Spleen (tissue), 11 donors: ENCODE results near the gene ZNF593. TPM values are rescaled to one million over a fixed set of nuclear protein-coding genes. Genes with fewer than 3 reads are reported as not detected.

Experiments
- DNase-seq: peaks from one replicate; pipeline ENCODE4 v3.0.0-alpha.2; 2020
- H3K27ac ChIP-seq, 8 donors: fragments of 200-600 bp; sonication (generic) in 7 of 8; 1 replicate in 4 of 8; 2 replicates in 4 of 8; pipeline versions ENCODE4 v1.5.0 to v1.8.0; 2016 to 2021; ENCODE audit warnings: inconsistent platforms in 4 of 8, mild to moderate bottlenecking in 4 of 8, moderate library complexity in 1 of 8
- H3K27me3 ChIP-seq, 7 donors: fragments of 200-600 bp; sonication (generic) in 6 of 7; replicated peaks in 1 of 7; 1 replicate in 4 of 7; 2 replicates in 3 of 7; pipeline versions ENCODE4 v1.5.0 to v1.8.0; 2016 to 2021; ENCODE audit warnings: inconsistent platforms in 3 of 7, mild to moderate bottlenecking in 1 of 7
- H3K36me3 ChIP-seq, 6 donors: fragments of 200-600 bp; sonication (generic) in 5 of 6; 1 replicate in 4 of 6; 2 replicates in 2 of 6; pipeline versions ENCODE4 v1.5.0 to v1.8.0; 2016 to 2021; ENCODE audit warnings: inconsistent platforms in 2 of 6
- H3K4me1 ChIP-seq, 6 donors: fragments of 200-600 bp; sonication (generic) in 5 of 6; 1 replicate in 3 of 6; 2 replicates in 3 of 6; pipeline versions ENCODE4 v1.5.0 to v1.8.0; 2016 to 2021; ENCODE audit warnings: inconsistent platforms in 3 of 6
- H3K4me3 ChIP-seq, 8 donors: fragments of 200-600 bp; sonication (generic) in 7 of 8; 1 replicate in 4 of 8; 2 replicates in 4 of 8; pipeline versions ENCODE4 v1.5.0 to v1.8.0; 2016 to 2021; ENCODE audit warnings: inconsistent platforms in 4 of 8, mild to moderate bottlenecking in 4 of 8, moderate library complexity in 2 of 8
- H3K9me3 ChIP-seq, 8 donors: fragments of 200-600 bp; sonication (generic) in 7 of 8; 1 replicate in 4 of 8; 2 replicates in 4 of 8; pipeline versions ENCODE4 v1.5.0 to v1.8.0; 2016 to 2021; ENCODE audit warnings: inconsistent platforms in 4 of 8
- POLR2A ChIP-seq, 3 donors: fragments of 450-650 bp; IDR thresholded peaks; one replicate each; pipeline ENCODE4 v1.5.1; 2017; ENCODE audit warnings: antibody characterized with exemption in 3 of 3, mild to moderate bottlenecking in 1 of 3
- POLR2AphosphoS5 ChIP-seq, 3 donors: sonication (generic); formaldehyde crosslinking; IDR thresholded peaks; one replicate each; pipeline ENCODE4 v1.5.1; 2017; ENCODE audit warnings: antibody characterized with exemption in 3 of 3
- WGBS, 5 donors: extraction: QIAGEN DNeasy Blood & Tissue Kit in 3 of 5; methylation state at CpG; one replicate each; pipeline versions ENCODE4 v1.1.5 to v1.1.7; 2013 to 2018; 5-methylcytosine and 5-hydroxymethylcytosine counted together
- intact Hi-C: fragments of 100-400 bp; cut with DNase I; formaldehyde crosslinking; loops from one replicate; pipeline ENCODE4 v1.15.0; 2023; ENCODE audit warnings: low total_unique reads
- polyA plus RNA-seq, 3 donors: library from polyadenylated mRNA; stranded (reverse); fragments of 200-250 nt; gene quantifications; one replicate each; pipeline ENCODE4 v1.2.1, GENCODE V29; 2013
- total RNA-seq, 7 donors: library from RNA; depleted of rRNA in 3 of 7; stranded (reverse); fragments of >200 nt in 3 of 7; fragmentation: NEBNext Ultra II Directional in 4 of 7; extraction: Animal tissue kit (Norgen Biotek cat#: 25700) in 4 of 7; gene quantifications; one replicate each; pipeline versions ENCODE4 v1.1.0 to v1.2.1, GENCODE V29; 2016 to 2021
- TF ChIP-seq, protein P1 (sequence below), 11 experiments: fragments of 200-600 bp in 7 of 11; fragments of 450-650 bp in 4 of 11; sonication (generic) in 4 of 11; IDR thresholded peaks in 8 of 11; conservative IDR thresholded peaks in 3 of 11; 1 replicate in 7 of 11; 2 replicates in 4 of 11; pipeline versions ENCODE4 v1.4.0 to v1.8.0; 2016 to 2021; ENCODE audit warnings: antibody characterized with exemption in 11 of 11, inconsistent platforms in 4 of 11, mild to moderate bottlenecking in 1 of 11
- donor health status: healthy with polysubstance abuse.
- donor health status: DM: no; HTN: no; CAD: no; lungs with moderate emphysema.
- donor health status: DM: no; HTN: no; CAD: no.
- donor health status: Bipolar disorder and iron deficiency.
- donor health status: healthy.
- donor health status: DM: no; HTN: no; CAD: no.
- donor health status: DM: yes; HTN: yes; CAD: no.

The ZNF593 gene
- total and polyA plus RNA-seq, 10 donors, result 13.5 to 104 (median 25.2) TPM

DNA sequence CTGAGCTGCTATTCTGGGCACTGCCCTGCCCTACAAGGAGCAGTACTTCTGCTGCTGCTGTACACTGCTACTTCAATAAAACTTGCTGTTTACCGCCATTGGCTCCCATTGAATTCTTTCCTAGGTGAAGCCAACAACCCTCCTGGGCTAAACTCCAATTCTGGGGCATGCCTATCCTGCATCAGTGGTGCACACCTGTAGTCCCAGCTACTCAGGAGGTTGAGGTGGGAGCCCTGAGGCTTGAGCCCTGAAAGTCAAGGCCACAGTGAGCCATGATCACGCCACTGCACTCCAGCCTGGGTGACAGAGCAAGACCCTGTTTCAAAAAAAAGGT, 36.9 kb upstream of the ZNF593 start:
- Histone ChIP-seq H3K9me3 (peaks cover 0 to 10% (median 0%) of the 10 kb centered on the region in 8 donors), H3K36me3 (no peaks in the 10 kb centered on the region), H3K4me1 (peaks cover 0 to 8% (median 2%) of the 10 kb centered on the region in 6 donors), H3K27ac (no peak overlapping the region), H3K27me3 (no peaks in the 10 kb centered on the region), H3K4me3 (no peak overlapping the region)
- TF ChIP-seq POLR2AphosphoS5 (IDR thresholded peaks at IDR 0.05) (no peak), POLR2A (IDR thresholded peaks at IDR 0.05) (no peak)
- TF ChIP-seq, protein P1, sequence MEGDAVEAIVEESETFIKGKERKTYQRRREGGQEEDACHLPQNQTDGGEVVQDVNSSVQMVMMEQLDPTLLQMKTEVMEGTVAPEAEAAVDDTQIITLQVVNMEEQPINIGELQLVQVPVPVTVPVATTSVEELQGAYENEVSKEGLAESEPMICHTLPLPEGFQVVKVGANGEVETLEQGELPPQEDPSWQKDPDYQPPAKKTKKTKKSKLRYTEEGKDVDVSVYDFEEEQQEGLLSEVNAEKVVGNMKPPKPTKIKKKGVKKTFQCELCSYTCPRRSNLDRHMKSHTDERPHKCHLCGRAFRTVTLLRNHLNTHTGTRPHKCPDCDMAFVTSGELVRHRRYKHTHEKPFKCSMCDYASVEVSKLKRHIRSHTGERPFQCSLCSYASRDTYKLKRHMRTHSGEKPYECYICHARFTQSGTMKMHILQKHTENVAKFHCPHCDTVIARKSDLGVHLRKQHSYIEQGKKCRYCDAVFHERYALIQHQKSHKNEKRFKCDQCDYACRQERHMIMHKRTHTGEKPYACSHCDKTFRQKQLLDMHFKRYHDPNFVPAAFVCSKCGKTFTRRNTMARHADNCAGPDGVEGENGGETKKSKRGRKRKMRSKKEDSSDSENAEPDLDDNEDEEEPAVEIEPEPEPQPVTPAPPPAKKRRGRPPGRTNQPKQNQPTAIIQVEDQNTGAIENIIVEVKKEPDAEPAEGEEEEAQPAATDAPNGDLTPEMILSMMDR (IDR thresholded peaks at IDR 0.05 in 8 of 11, conservative IDR thresholded peaks at IDR 0.05 in 3 of 11), result no peak
- no peak for DNase-seq
- intact Hi-C loops, result no loop called here
- WGBS, 5 donors, result 94 to 100% (median 95%) methylated on average over 2 of the region's 2 CpGs

DNA sequence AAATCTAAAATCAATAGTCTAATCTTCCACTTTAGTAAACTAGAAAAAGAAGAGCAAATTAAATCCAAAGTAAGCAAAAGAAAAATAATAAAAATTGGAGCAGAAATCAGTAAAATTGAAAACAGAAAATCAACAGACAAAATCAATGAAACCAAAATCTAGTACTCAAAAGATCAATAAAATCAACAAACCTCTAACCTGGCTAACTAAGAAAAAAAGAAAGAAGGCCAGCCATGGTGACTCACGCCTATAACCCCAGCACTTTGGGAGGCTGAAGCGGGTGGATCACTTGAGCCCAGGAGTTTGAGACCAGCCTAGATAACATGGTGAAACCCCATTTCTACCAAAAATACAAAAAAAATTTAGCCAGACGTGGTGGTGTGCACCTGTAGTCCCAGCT, 35.2 kb upstream of the ZNF593 start:
- Histone ChIP-seq H3K27ac (no peak overlapping the region), H3K9me3 (peaks cover 0 to 10% (median 0%) of the 10 kb centered on the region in 8 donors), H3K27me3 (no peaks in the 10 kb centered on the region), H3K4me1 (peaks cover 0 to 6% (median 0%) of the 10 kb centered on the region in 6 donors), H3K36me3 (no peaks in the 10 kb centered on the region), H3K4me3 (no peak overlapping the region)
- TF ChIP-seq POLR2A (IDR thresholded peaks at IDR 0.05) (no peak), POLR2AphosphoS5 (IDR thresholded peaks at IDR 0.05) (no peak)
- TF ChIP-seq, protein P1 (IDR thresholded peaks at IDR 0.05 in 8 of 11, conservative IDR thresholded peaks at IDR 0.05 in 3 of 11), result no peak
- WGBS, 5 donors, result 90 to 100% (median 93%) methylated on average over 3 of the region's 3 CpGs
- intact Hi-C loops, result no loop called here
- no peak for DNase-seq

DNA sequence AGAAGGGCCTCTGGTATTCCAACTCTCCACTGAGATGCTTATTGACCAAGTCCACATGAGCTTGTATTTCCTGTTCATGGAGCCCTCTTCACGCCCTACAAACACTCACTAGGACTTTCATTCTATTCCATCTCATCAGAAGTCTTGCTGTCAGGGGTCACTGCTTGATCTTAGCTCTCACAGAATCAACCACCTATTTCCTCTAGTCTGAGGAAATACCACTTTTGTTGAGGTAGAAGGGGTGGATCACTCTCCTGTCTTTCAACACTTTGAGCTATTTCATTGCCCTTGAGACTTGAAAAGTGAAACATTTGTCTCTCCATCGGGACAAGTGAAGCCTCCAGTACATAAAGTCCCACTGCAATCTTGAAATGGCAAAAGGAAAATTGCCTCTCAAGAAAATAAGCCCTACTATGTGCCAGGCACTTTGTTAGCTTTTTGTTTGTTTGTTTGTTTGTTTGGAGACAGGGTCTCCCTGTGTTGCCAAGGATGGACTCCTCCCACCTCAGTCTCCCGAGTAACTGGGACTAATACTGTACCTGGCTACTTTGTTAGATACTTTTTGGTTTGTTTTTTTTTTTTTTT, 30.6 kb upstream of the ZNF593 start:
- no peak for DNase-seq
- Histone ChIP-seq H3K27ac (no peak overlapping the region), H3K4me3 (no peak overlapping the region), H3K4me1 (peaks cover 0 to 12% (median 0%) of the 10 kb centered on the region in 6 donors), H3K9me3 (peaks cover 0 to 10% (median 0%) of the 10 kb centered on the region in 8 donors), H3K27me3 (no peaks in the 10 kb centered on the region), H3K36me3 (no peaks in the 10 kb centered on the region)
- TF ChIP-seq POLR2AphosphoS5 (IDR thresholded peaks at IDR 0.05), result no peak
- TF ChIP-seq POLR2A (IDR thresholded peaks at IDR 0.05), result no peak
- WGBS, 5 donors, result 53 to 65% (median 61%) methylated on average over 3 of the region's 3 CpGs
- intact Hi-C loops, result no loop called here

DNA sequence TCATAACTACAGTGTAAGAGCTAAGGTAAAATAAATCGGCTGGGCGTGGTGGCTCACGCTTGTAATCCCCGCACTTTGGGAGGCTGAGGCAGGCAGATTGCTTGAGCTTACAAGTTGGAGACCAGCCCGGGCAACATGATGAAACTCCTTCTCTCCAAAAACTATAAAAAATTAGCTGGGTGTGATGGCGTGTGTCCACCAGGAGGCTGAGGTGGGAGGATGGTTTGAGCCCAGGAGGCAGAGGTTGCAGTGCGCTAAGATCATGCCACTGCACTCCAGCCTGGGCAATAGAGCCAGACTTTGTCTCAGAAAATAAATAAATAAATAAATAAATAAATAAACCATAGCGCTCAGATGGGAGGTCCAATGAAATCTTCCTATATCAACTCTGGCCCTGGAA, 27.5 kb upstream of the ZNF593 start:
- Histone ChIP-seq H3K9me3 (no peaks in the 10 kb centered on the region), H3K4me3 (no peak overlapping the region), H3K4me1 (peaks cover 2 to 21% (median 6%) of the 10 kb centered on the region in 6 donors), H3K27me3 (peaks cover 0 to 4% (median 0%) of the 10 kb centered on the region in 7 donors), H3K27ac (no peak overlapping the region), H3K36me3 (no peaks in the 10 kb centered on the region)
- intact Hi-C loops, result loop anchor here (10.0 kb wide), 1 partner anchor 107 kb away; no protein-coding TSS in a partner anchor
- TF ChIP-seq, protein P1 (IDR thresholded peaks at IDR 0.05 in 8 of 11, conservative IDR thresholded peaks at IDR 0.05 in 3 of 11), result no peak
- TF ChIP-seq POLR2AphosphoS5 (IDR thresholded peaks at IDR 0.05), result no peak
- no peak for TF ChIP-seq POLR2A (IDR thresholded peaks at IDR 0.05)
- WGBS, 5 donors, result 86 to 93% (median 88%) methylated on average over 8 of the region's 8 CpGs
- no peak for DNase-seq
